Bronchial epithelial cell (primary cell): ENCODE results near the gene SCG5. TPM values are rescaled to one million over a fixed set of nuclear protein-coding genes. Genes with fewer than 3 reads are reported as not detected.

Source experiments
- DNase-seq: peaks from one replicate; pipeline ENCODE4 v3.0.0-alpha.2; 2010; ENCODE audit warnings: low read depth
- FAIRE-seq: peaks from 2 replicates; lab custom pipeline; 2011; peaks lifted over from hg19 to GRCh38; lab: Jason Lieb, UNC
- H3K27me3 ChIP-seq: 2 replicates; pipeline ENCODE4 v1.5.1; 2011; ENCODE audit warnings: low read length; ENCODE audit not compliant: control insufficient read depth, insufficient read depth
- H3K36me3 ChIP-seq: 2 replicates; pipeline ENCODE4 v1.5.1; 2011; ENCODE audit warnings: low read length; ENCODE audit not compliant: control insufficient read depth, insufficient read depth
- H3K4me3 ChIP-seq: 2 replicates; pipeline ENCODE4 v1.5.1; 2011; ENCODE audit warnings: mild to moderate bottlenecking, low read depth, low read length, control low read depth
- total RNA-seq: library from RNA; depleted of rRNA; stranded (reverse); fragments of >200 nt; gene quantifications from 2 replicates; pipeline ENCODE4 v1.2.1, GENCODE V29; 2014
- TF ChIP-seq, protein P1 (sequence below): IDR thresholded peaks from 2 replicates; pipeline ENCODE4 v1.5.1; 2011; ENCODE audit warnings: mild to moderate bottlenecking, moderate library complexity, low read length, control low read depth, inconsistent platforms; ENCODE audit not compliant: insufficient read depth, severe bottlenecking

Gene SCG5
- total RNA-seq, 1 donor from 2014 or later, result 11.8 TPM

DNA sequence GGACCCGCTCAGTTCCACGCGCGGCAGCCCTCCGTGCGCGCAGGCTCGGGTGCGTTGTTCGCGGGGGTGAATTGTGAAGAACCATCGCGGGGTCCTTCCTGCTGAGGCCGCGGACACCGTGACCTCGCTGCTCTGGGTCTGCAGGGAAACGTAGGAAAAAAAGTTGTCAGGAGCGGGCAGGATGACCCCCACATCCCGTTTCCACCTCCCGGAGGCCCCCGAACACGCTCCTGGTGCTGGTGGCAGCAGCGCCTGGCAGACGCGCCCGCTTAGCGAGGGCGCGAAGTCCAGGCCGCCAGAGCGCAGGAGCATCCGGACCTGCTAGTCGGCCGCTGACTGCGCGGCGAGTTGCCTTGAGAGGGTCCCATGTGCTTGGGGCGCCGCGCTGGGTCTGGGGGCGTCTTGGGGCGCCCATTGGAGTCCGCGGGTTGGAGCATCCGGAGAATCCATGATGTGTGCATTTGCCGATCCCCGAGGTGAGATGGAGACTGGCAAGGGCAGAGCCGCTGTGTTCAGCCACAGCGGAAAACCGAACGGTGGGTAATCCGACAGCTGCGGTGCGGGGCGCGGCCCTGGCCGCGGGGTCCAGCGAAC is 76.8 kb downstream of the SCG5 start:
- no peak overlapping the region for H3K4me3 ChIP-seq
- H3K36me3 ChIP-seq, result no peaks in the 10 kb centered on the region
- no peak for FAIRE-seq
- no peak for DNase-seq
- TF ChIP-seq, protein P1, sequence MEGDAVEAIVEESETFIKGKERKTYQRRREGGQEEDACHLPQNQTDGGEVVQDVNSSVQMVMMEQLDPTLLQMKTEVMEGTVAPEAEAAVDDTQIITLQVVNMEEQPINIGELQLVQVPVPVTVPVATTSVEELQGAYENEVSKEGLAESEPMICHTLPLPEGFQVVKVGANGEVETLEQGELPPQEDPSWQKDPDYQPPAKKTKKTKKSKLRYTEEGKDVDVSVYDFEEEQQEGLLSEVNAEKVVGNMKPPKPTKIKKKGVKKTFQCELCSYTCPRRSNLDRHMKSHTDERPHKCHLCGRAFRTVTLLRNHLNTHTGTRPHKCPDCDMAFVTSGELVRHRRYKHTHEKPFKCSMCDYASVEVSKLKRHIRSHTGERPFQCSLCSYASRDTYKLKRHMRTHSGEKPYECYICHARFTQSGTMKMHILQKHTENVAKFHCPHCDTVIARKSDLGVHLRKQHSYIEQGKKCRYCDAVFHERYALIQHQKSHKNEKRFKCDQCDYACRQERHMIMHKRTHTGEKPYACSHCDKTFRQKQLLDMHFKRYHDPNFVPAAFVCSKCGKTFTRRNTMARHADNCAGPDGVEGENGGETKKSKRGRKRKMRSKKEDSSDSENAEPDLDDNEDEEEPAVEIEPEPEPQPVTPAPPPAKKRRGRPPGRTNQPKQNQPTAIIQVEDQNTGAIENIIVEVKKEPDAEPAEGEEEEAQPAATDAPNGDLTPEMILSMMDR, result no peak
- H3K27me3 ChIP-seq, result peaks cover 42% of the 10 kb centered on the region

DNA sequence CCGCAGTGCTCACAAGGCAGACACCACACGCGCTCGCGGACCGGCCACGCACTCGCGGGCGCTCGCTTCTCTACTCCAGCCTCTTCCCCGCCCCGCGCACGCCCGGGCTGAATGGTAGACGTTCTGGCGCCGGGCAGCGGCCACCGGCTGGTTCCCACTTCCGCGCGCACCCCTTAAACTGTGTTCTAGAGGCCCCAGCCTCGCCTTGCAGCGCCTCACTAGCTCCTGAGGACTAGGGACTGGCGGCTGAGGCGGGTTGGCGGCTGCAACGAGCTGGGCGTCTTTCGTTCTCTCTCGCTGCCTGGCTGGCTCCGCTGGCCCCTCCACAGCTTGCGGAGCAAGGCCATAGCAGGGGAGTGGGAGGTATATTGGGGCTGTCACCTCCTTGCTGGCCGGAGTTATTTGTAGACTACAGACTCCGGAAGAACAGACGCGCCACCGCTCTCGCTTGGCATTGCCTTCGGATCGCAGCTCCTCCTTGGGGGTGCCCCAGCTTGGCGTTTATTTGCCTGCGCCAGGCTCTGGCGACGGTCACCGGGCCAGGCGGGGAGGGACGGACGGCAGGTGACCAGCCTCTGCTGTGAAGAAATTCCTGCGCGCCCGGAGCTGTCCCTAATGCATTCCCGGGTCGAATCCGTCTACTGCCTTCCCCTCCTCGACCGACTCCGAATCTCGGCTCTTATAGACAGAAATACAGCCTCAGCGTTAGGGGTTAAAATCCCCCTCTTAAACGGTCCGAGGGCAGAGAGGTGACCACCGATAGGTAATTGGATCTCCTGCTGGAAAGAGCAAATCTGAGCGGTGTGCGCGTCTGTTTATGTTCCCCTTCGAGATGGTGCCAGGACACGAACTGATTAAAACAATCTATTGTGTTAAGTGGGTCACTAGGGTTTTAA is 77.6 kb downstream of the SCG5 start:
- FAIRE-seq (no peak), DNase-seq (no peak)
- H3K36me3 ChIP-seq, result no peaks in the 10 kb centered on the region
- H3K4me3 ChIP-seq, result no peak overlapping the region
- TF ChIP-seq, protein P1, result no peak
- H3K27me3 ChIP-seq, result peaks cover 42% of the 10 kb centered on the region

DNA sequence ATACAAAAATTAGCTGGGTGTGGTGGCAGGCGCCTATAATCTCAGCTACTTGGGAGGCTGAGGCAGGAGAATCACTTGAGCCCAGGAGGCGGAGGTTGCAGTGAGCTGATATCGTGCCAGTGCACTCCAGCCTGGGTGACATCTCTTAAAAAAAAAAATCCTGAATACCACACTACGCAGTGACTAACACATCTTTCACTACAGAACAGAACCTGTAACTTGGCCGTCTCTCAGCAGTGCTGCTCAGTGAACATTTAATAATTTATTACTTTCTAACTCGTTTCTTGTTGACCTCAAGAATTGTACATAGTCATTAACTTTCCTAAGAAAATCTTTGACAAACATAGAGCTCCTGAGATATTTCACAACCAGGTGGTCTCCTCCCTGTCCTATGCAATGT is 80.1 kb downstream of the SCG5 start:
- FAIRE-seq, result no peak
- Histone ChIP-seq H3K36me3 (no peaks in the 10 kb centered on the region), H3K27me3 (peaks cover 32% of the 10 kb centered on the region), H3K4me3 (no peak overlapping the region)
- TF ChIP-seq, protein P1, result no peak
- no peak for DNase-seq

DNA sequence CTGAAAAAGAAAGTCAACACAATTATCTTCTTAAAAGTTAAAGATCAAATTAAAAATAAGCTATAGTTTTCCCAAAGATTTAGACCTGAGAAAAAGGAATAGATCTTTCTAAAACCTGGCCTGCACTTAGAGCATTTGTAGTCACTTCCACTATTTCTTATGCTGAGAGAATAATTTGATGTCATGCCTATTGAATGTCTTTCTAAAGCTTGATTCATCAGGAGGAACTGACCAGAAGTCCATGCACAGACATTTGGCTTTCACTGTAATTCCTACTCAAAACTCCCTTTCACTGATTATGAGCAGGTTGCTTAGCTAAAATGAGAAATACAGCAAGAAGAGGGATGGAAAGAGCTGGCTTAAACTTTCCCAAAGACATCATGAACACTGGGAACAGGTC is 80.6 kb downstream of the SCG5 start:
- Histone ChIP-seq H3K36me3 (no peaks in the 10 kb centered on the region), H3K27me3 (peaks cover 27% of the 10 kb centered on the region), H3K4me3 (no peak overlapping the region)
- FAIRE-seq (no peak), DNase-seq (no peak)
- TF ChIP-seq, protein P1, result no peak

DNA sequence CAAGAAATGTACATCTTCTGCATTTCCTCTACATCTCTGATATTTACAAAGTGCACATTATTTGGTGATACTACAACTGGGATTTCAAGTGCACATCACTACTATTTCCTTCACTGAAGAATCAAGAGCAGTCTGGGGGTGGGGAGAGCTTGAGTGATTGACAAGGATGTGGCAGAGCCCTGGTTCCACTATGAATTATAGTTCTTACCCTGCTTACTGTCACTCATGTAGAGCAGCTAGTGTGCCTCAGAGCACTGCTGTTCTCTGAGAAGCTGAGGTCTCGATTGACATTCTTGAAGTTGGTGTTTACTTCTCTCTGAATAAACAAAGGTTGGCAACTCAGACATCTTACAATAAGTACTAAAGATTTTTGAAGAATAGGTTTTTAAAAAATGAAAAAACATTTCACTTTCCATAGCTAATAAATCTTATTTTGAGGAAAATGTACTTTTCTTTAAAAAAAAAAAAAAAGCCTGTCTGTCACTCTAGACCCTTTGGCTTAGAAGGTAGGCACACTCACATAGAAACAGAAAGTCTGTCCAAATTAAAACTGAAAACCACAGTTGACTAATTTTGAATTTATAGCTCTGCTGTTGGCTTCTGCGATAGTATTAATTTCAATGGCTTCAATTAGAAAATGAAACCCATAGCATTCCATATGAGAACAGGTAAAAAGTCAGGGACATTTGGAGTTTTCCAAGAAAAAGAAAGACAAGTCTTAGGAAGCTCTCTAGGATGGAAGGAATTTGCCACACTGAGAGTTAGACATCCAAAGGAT is 81.8 kb downstream of the SCG5 start:
- Histone ChIP-seq H3K27me3 (peaks cover 19% of the 10 kb centered on the region), H3K36me3 (no peaks in the 10 kb centered on the region), H3K4me3 (no peak overlapping the region)
- TF ChIP-seq, protein P1, result no peak
- FAIRE-seq (no peak), DNase-seq (no peak)
